ENCODE data around the gene ZNF865. TPM values are rescaled to one million over a fixed set of nuclear protein-coding genes. Genes with fewer than 3 reads are reported as not detected.

The ZNF865 gene
- total RNA-seq, 1 donor from 2014 or later, result 18.9 TPM

Other genes starting within 250 kb of the ZNF865 start
- not detected in 2 replicates for gene GARIN5B, start 242.4 kb upstream of the ZNF865 start, total RNA-seq
- not detected in 2 replicates for gene IL11, start 235.2 kb upstream of the ZNF865 start, total RNA-seq
- gene TMEM190, start 228.8 kb upstream of the ZNF865 start, total RNA-seq, result not detected in 2 replicates
- 3.8 and 4.9 TPM in 2 replicates for gene TMEM238, start 221.4 kb upstream of the ZNF865 start, total RNA-seq
- 3,790 and 4,042 TPM in 2 replicates for gene RPL28, start 219.7 kb upstream of the ZNF865 start, total RNA-seq
- gene UBE2S, start 197.9 kb upstream of the ZNF865 start, total RNA-seq, result 29.6 and 34.6 TPM in 2 replicates
- gene SHISA7, start 162.3 kb upstream of the ZNF865 start, total RNA-seq, result not detected in 2 replicates
- gene ISOC2, start 144.0 kb upstream of the ZNF865 start, total RNA-seq, result 28.7 and 29.0 TPM in 2 replicates
- gene C19orf85, start 140.9 kb upstream of the ZNF865 start, total RNA-seq, result not detected in 2 replicates
- gene ZNF628, start 129.0 kb upstream of the ZNF865 start, total RNA-seq, result 10.4 and 12.7 TPM in 2 replicates
- 10.9 and 13.8 TPM in 2 replicates for gene NAT14, start 120.5 kb upstream of the ZNF865 start, total RNA-seq
- gene SSC5D, start 117.2 kb upstream of the ZNF865 start, total RNA-seq, result 0.17 and 0.20 TPM in 2 replicates
- not detected in 2 replicates for gene SBK2, start 68.5 kb upstream of the ZNF865 start, total RNA-seq
- not detected in 2 replicates for gene SBK3, start 60.1 kb upstream of the ZNF865 start, total RNA-seq
- gene ZNF579, start 24.8 kb upstream of the ZNF865 start, total RNA-seq, result 10.3 and 10.9 TPM in 2 replicates
- 17.5 and 21.2 TPM in 2 replicates for gene FIZ1, start 6.1 kb upstream of the ZNF865 start, total RNA-seq
- gene ZNF524, start 5.4 kb upstream of the ZNF865 start, total RNA-seq, result 12.6 and 16.1 TPM in 2 replicates
- gene ZNF784, start 18.9 kb downstream of the ZNF865 start, total RNA-seq, result 8.7 and 8.9 TPM in 2 replicates
- gene ZNF580, start 35.4 kb downstream of the ZNF865 start, total RNA-seq, result 55.0 and 81.2 TPM in 2 replicates
- 42.7 and 46.5 TPM in 2 replicates for gene ZNF581, start 38.0 kb downstream of the ZNF865 start, total RNA-seq
- gene CCDC106, start 42.6 kb downstream of the ZNF865 start, total RNA-seq, result 14.0 and 14.4 TPM in 2 replicates
- gene U2AF2, start 49.4 kb downstream of the ZNF865 start, total RNA-seq, result 256 and 273 TPM in 2 replicates
- 56.6 and 65.2 TPM in 2 replicates for gene EPN1, start 69.6 kb downstream of the ZNF865 start, total RNA-seq
- not detected in 2 replicates for gene NLRP9, start 132.8 kb downstream of the ZNF865 start, total RNA-seq
- gene RFPL4A, start 153.4 kb downstream of the ZNF865 start, total RNA-seq, result not detected in 2 replicates
- gene RFPL4AL1, start 163.5 kb downstream of the ZNF865 start, total RNA-seq, result not detected in 2 replicates
- 0.16 and 0.17 TPM in 2 replicates for gene NLRP11, start 226.4 kb downstream of the ZNF865 start, total RNA-seq
- gene NLRP4, start 230.9 kb downstream of the ZNF865 start, total RNA-seq, result 0.31 and 0.34 TPM in 2 replicates